ENCODE results near the gene KIF5C.

- TF ChIP-seq, protein P1, sequence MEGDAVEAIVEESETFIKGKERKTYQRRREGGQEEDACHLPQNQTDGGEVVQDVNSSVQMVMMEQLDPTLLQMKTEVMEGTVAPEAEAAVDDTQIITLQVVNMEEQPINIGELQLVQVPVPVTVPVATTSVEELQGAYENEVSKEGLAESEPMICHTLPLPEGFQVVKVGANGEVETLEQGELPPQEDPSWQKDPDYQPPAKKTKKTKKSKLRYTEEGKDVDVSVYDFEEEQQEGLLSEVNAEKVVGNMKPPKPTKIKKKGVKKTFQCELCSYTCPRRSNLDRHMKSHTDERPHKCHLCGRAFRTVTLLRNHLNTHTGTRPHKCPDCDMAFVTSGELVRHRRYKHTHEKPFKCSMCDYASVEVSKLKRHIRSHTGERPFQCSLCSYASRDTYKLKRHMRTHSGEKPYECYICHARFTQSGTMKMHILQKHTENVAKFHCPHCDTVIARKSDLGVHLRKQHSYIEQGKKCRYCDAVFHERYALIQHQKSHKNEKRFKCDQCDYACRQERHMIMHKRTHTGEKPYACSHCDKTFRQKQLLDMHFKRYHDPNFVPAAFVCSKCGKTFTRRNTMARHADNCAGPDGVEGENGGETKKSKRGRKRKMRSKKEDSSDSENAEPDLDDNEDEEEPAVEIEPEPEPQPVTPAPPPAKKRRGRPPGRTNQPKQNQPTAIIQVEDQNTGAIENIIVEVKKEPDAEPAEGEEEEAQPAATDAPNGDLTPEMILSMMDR (IDR thresholded peaks at IDR 0.05; ENCODE audit: insufficient read depth, low read length): no peak
- TF ChIP-seq GABPA (IDR thresholded peaks at IDR 0.05; ENCODE audit: low read depth) (no peak), POLR2AphosphoS5 (IDR thresholded peaks at IDR 0.05; ENCODE audit: low read depth) (no peak)
Observed at GRCh38 chr2:149019768-149020167, 144.7 kb downstream of the KIF5C start.
